ENCODE measurements around the gene TRIM24. TPM values are rescaled to one million over a fixed set of nuclear protein-coding genes. Genes with fewer than 3 reads are reported as not detected.
"Not testable (repeated sequence)": the region's sequence is repeated elsewhere in the genome, so short reads cannot be mapped to it uniquely, and the experiment has no call there.

The TRIM24 gene
- total RNA-seq, 6 experiments from 2014 or later = 7.9 to 11.2 (median 9.9) TPM

GRCh38 chr7:138491612-138492386 lies 31.7 kb downstream of the TRIM24 start:
- H3K4me3 Mint-ChIP-seq = no peak overlapping the region
- no peaks in the 10 kb centered on the region; the same call in 1 of the 2 replicates for H3K27me3 Mint-ChIP-seq (ENCODE audit: insufficient read depth)
- no peak for DNase-seq
- H3K9me3 Mint-ChIP-seq = no peaks in the 10 kb centered on the region
- peaks cover 12% of the 10 kb centered on the region; the same call in 1 of the 2 replicates for H3K36me3 Mint-ChIP-seq (ENCODE audit: low read depth)
- no peaks in the 10 kb centered on the region for H3K4me1 Mint-ChIP-seq (ENCODE audit: low read depth)
- no peak for TF ChIP-seq CTCF (IDR thresholded peaks at IDR 0.05)
- H3K27ac Mint-ChIP-seq = no peak overlapping the region

GRCh38 chr7:138492423-138492822 lies 32.4 kb downstream of the TRIM24 start:
- no peaks in the 10 kb centered on the region for H3K4me1 Mint-ChIP-seq (ENCODE audit: low read depth)
- H3K9me3 Mint-ChIP-seq = no peaks in the 10 kb centered on the region
- H3K4me3 Mint-ChIP-seq = no peak overlapping the region
- H3K36me3 Mint-ChIP-seq (ENCODE audit: low read depth) = peaks cover 12% of the 10 kb centered on the region; the same call in 1 of the 2 replicates
- DNase-seq = no peak
- TF ChIP-seq CTCF (IDR thresholded peaks at IDR 0.05) = no peak
- H3K27ac Mint-ChIP-seq = no peak overlapping the region
- H3K27me3 Mint-ChIP-seq (ENCODE audit: insufficient read depth) = no peaks in the 10 kb centered on the region; the same call in 1 of the 2 replicates

GRCh38 chr7:138493535-138493934 lies 33.5 kb downstream of the TRIM24 start:
- Mint-ChIP-seq H3K27ac (no peak overlapping the region), H3K4me1 (ENCODE audit: low read depth) (no peaks in the 10 kb centered on the region), H3K9me3 (no peaks in the 10 kb centered on the region), H3K27me3 (ENCODE audit: insufficient read depth) (no peaks in the 10 kb centered on the region; the same call in 1 of the 2 replicates), H3K36me3 (ENCODE audit: low read depth) (peaks cover 12% of the 10 kb centered on the region; the same call in 1 of the 2 replicates), H3K4me3 (no peak overlapping the region)
- DNase-seq = no peak
- TF ChIP-seq CTCF (IDR thresholded peaks at IDR 0.05) = no peak

- no peak overlapping the region for H3K27ac Mint-ChIP-seq
- H3K4me3 Mint-ChIP-seq = no peak overlapping the region
- no peak for TF ChIP-seq CTCF (IDR thresholded peaks at IDR 0.05)
- DNase-seq = no peak
- H3K9me3 Mint-ChIP-seq = no peaks in the 10 kb centered on the region
- no peaks in the 10 kb centered on the region; the same call in 1 of the 2 replicates for H3K27me3 Mint-ChIP-seq (ENCODE audit: insufficient read depth)
- H3K36me3 Mint-ChIP-seq (ENCODE audit: low read depth) = peaks cover 7% of the 10 kb centered on the region; the same call in 1 of the 2 replicates
- H3K4me1 Mint-ChIP-seq (ENCODE audit: low read depth) = no peaks in the 10 kb centered on the region
Measured at GRCh38 chr7:138495485-138495884, 35.4 kb downstream of the TRIM24 start.

- H3K27me3 Mint-ChIP-seq (ENCODE audit: insufficient read depth) = no peaks in the 10 kb centered on the region
Measured at GRCh38 chr7:138499340-138499739, 39.3 kb downstream of the TRIM24 start.

GRCh38 chr7:138500303-138500702 lies 40.2 kb downstream of the TRIM24 start:
- not testable (repeated sequence) for H3K36me3 Mint-ChIP-seq (ENCODE audit: low read depth)
- H3K4me1 Mint-ChIP-seq (ENCODE audit: low read depth) = peaks cover 11% of the 10 kb centered on the region

More at GRCh38 chr7:138499340-138499739, 39.3 kb downstream of the TRIM24 start:
- peaks cover 11% of the 10 kb centered on the region for H3K4me1 Mint-ChIP-seq (ENCODE audit: low read depth)
- no peak overlapping the region for H3K27ac Mint-ChIP-seq
- no peak for DNase-seq
- H3K4me3 Mint-ChIP-seq = no peak overlapping the region
- H3K9me3 Mint-ChIP-seq = no peaks in the 10 kb centered on the region
- H3K36me3 Mint-ChIP-seq (ENCODE audit: low read depth) = no peaks in the 10 kb centered on the region
- no peak for TF ChIP-seq CTCF (IDR thresholded peaks at IDR 0.05)

More at GRCh38 chr7:138500303-138500702, 40.2 kb downstream of the TRIM24 start:
- not testable (repeated sequence) for H3K27ac Mint-ChIP-seq; H3K4me3 Mint-ChIP-seq; H3K27me3 Mint-ChIP-seq (ENCODE audit: insufficient read depth); H3K9me3 Mint-ChIP-seq; DNase-seq

All from HFFc6 (cell line).